Stimulated activated effector memory CD8-positive, alpha-beta T cell treated with anti-CD3 and anti-CD28 coated beads, Interleukin-12 subunit alpha, Interleukin-12 subunit beta, amount 100 ng/mL, for 72 hours (primary cell): ENCODE measurements around the gene FAM98B.

Experiments used
- ATAC-seq: fragments of 150-1000 bp; cut with Tn5 transposase; 2 replicates; pipeline ENCODE4 v1.10.0; 2021
- DNase-seq, 2 donors: peaks; one replicate each; pipeline ENCODE4 v3.0.0; 2021 to 2022; ENCODE audit warnings: low spot score in 2 of 2
- H3K27ac Mint-ChIP-seq: one replicate; pipeline ENCODE4 v1.8.0; 2022; ENCODE audit warnings: mild to moderate bottlenecking, mixed read lengths
- H3K36me3 Mint-ChIP-seq: one replicate; pipeline ENCODE4 v1.8.0; 2022; ENCODE audit warnings: mild to moderate bottlenecking, mixed read lengths
- H3K4me1 Mint-ChIP-seq: one replicate; pipeline ENCODE4 v1.8.0; 2022; ENCODE audit warnings: mixed read lengths
- H3K4me3 Mint-ChIP-seq: one replicate; pipeline ENCODE4 v1.8.0; 2022; ENCODE audit warnings: mild to moderate bottlenecking, mixed read lengths
- H3K9me3 Mint-ChIP-seq: one replicate; pipeline ENCODE4 v1.8.0; 2022; ENCODE audit warnings: mixed read lengths

FAM98B gene

DNA sequence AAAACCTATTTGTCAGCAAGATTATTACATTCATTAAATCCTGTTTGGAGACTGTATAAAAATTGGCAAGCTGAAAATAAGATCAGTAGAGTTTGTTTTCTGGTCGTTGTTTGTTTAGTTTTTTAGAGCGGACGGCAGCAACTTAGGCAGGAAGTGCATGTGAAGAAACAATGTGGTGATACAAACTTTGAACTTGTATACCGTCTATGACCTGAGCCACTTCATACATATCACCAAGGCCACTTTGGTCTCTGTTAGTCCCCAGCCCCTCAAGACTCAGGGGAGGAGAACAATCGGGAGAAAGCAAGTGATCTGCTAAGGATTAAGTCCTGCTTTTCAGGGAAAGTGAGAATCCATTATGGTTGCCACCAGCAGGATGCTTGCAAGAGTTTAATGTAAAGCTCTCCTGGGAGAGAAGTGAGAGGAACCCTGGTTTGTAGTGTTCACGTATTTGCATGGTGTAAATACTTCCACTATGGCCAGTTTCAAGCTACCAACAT, 79.5 kb downstream of the FAM98B start:
- Mint-ChIP-seq H3K9me3 (peaks cover 5% of the 10 kb centered on the region), H3K4me3 (no peak overlapping the region), H3K4me1 (peaks cover 100% of the 10 kb centered on the region), H3K36me3 (peaks cover 100% of the 10 kb centered on the region), H3K27ac (peak overlapping the region; percentile 52)
- DNase-seq: no peak
- no peak for ATAC-seq

DNA sequence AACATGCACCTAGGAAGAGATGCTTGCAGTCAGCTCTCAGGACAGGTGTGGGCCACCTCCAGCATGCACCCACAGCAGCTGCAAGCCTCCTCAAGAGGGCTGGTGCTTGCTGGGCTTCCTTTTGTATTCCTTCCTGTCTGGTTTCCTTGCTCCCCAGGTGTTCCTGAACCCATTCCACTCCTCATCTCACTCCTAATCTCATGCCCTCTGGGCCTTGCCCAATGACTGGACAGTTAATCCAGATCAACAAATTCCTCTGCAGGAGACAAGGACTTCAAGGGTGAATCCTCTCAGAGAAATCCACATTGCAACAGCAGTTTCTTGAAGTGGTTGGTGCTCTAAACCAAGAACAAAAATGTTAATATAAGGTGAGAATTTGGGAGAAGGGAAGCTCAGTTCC, 80.0 kb downstream of the FAM98B start:
- H3K4me1 Mint-ChIP-seq: peaks cover 100% of the 10 kb centered on the region
- peak overlapping the region; percentile 44 for H3K4me3 Mint-ChIP-seq
- no peak for ATAC-seq
- H3K36me3 Mint-ChIP-seq: peaks cover 100% of the 10 kb centered on the region
- peaks cover 4% of the 10 kb centered on the region for H3K9me3 Mint-ChIP-seq
- DNase-seq: no peak
- peak overlapping the region; percentile 52 for H3K27ac Mint-ChIP-seq

GRCh38 chr15:38534691-38535090, 80.8 kb downstream of the FAM98B start:
- H3K27ac Mint-ChIP-seq: peak overlapping the region; percentile 52
- peak overlapping the region; percentile 44 for H3K4me3 Mint-ChIP-seq
- H3K4me1 Mint-ChIP-seq: peaks cover 98% of the 10 kb centered on the region
- H3K9me3 Mint-ChIP-seq: no peaks in the 10 kb centered on the region
- H3K36me3 Mint-ChIP-seq: peaks cover 100% of the 10 kb centered on the region
- DNase-seq: no peak
- no peak for ATAC-seq

- DNase-seq (no peak), ATAC-seq (no peak)
- Mint-ChIP-seq H3K4me1 (peaks cover 97% of the 10 kb centered on the region), H3K27ac (peak overlapping the region; percentile 52), H3K9me3 (no peaks in the 10 kb centered on the region), H3K36me3 (peaks cover 99% of the 10 kb centered on the region), H3K4me3 (peak overlapping the region; percentile 44)
Measured at GRCh38 chr15:38535491-38536200, 81.7 kb downstream of the FAM98B start.

DNA sequence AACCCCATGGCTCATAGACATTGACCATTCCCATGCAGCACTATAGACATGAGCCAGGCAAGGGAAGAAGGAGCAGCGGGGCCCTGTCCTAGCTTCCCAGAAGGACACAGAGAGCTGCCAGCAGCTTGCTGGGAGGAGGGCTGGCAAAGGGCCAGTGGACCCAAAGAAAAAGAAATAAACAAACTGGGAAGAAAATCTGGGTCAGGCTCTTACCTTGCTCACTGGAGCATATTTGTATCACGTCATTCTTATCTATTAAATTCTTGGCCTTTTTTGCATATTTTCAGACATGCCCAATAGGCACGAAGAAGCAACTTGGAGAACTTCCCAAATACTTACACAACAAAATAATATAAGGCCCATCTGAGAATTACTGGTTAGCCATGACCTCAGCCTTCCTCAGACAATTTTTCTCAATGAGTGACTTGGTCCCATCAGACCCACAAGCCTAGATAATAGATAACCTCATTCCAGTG, 82.3 kb downstream of the FAM98B start:
- H3K4me1 Mint-ChIP-seq: peaks cover 96% of the 10 kb centered on the region
- H3K36me3 Mint-ChIP-seq: peaks cover 99% of the 10 kb centered on the region
- no peaks in the 10 kb centered on the region for H3K9me3 Mint-ChIP-seq
- peak overlapping the region; percentile 44 for H3K4me3 Mint-ChIP-seq
- DNase-seq (no peak), ATAC-seq (no peak)
- H3K27ac Mint-ChIP-seq: peak overlapping the region; percentile 52
